NCI-H2196 treated with DMSO at 0.1 percent for 48 hours (cell line): ENCODE results near the gene KIF3C.
A peak's percentile ranks its signal among the peaks of the same experiment; 100 is the strongest.
"Not testable (repeated sequence)": the region's sequence is repeated elsewhere in the genome, so short reads cannot be mapped to it uniquely, and the experiment has no call there.

Experiments used
- DNase-seq: peaks from one replicate; lab custom pipeline; 2025; ENCODE audit not compliant: unreplicated experiment; lab: John Stamatoyannopoulos, UW

KIF3C gene

DNA sequence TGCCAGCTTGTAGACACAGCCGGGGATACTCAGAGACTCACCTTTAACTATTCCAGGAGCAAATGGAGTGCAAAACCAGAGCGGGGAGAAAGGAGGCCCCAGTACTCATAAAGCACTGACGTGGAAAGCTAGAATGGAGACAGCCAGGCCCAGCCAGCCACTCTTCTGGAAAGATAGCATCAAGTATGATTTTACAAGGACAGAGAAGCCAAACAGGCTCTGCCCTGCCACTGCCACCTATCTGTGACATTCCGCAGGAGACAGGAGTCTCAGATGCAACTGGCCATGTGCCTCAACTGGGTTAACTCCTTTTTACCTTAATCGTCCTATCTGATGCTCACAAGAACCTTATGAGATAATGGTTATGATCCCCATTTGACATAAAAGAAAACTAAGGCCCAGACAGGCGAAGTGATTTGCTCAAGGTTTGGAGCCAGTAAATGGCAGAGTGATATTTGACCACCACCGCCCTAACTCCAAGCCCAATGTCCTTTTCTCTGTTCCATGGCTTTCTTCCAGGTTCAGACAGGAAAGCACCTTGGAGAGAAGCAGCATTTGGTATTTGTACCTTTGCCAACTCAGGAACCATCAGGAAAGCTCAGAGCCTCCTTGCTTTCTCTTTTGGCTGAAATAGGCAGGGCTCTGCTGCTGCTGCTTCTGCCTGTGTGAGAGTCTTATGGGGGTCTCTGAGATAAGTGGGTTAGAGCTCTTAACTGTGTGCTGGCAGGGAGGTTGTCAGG lies 15.6 kb downstream of the KIF3C start:
- no peak for DNase-seq

DNA sequence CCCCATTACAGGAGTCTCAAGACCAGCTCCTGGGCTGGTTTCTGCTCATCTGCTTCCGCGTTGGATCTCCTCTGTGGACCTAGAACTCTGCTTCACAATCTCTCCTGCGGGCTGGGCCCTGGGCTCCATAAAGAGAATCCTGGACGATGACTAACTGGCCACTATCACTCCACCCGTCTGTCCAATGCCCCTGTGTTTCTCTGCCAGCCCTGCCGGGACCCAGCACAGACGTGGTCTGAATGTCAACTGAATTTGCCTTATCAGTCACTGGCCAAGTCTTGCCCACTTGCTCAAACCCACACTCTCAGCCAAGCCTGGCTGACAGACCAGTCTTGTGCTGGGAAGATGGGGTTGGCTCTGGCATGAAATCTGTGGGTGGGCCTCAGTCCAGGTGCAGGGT lies 17.4 kb downstream of the KIF3C start:
- no peak for DNase-seq

DNA sequence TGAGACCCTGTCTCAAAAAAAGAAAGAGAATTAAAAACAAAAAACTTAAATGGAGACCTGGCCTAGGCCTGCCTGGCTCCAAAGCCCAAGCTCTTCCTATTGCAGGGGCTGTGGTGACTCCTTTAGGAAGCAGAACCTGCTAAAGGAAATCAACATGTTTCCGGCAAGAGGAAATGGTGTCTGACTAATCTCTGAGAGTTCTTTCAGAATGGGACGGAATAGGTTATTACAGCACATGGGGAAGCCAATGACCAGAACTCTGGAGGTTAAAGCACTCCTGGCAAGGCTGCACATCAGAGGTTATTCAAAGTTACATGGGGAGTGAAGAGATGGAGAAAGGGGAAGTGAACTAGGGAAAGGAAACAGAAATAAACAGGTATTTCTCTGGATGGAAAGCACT lies 21.4 kb downstream of the KIF3C start:
- no peak for DNase-seq

DNA sequence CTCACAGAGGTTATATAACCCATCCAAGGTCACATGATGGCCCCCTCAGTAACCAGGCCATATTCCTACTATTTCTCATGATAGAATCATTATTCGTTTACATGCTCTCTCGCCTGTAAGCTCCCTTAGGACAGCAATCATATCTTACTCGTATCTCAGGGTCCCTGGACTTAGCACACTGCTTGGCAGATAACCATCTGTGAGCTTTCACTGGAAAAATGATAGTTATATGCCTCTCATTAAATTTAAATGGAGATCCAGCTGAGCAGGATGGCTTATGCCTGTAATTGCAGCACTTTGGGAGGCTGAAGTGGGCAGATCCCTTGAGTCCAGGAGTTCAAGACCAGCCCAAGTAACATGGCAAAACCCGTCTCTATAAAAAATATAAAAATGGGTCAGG lies 21.9 kb downstream of the KIF3C start:
- DNase-seq, result no peak

DNA sequence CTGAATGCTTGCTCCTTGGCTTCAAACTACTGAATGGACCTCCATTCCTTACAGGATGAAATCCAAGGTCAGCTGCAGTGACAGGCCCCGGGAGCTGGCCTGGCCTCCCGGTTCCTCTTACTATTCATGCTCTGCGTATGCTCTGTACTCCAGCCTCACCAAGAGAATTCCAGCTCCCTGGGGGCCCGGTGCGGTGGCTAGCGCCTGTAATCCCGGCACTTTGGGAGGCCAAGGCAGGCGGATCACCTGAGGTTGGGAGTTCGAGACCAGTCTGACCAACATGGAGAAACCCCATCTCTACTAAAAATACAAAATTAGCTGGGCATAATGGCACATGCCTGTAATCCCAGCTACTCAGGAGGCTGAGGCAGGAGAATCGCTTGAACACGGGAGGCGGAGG lies 23.7 kb downstream of the KIF3C start:
- not testable (repeated sequence) for DNase-seq

DNA sequence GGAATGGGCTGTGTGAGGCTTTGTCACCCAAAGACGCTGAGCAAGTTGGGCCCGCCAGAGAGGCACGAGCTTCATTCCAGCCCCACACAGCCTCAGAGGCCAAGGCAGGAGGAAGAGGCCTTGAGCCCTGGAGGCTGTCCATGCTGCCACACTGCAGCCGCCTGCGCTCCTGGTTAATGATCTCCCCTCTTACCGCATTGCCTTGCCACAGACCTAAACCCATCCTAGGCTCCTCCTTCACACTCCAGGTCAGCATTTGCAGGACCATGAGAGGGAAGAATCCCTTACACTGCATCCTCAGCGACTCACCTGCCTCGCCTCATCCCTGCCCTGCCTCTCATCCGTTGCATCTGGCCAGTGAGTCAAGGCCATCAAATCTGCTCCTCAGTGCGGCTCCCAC lies 24.6 kb downstream of the KIF3C start:
- DNase-seq, result no peak

DNA sequence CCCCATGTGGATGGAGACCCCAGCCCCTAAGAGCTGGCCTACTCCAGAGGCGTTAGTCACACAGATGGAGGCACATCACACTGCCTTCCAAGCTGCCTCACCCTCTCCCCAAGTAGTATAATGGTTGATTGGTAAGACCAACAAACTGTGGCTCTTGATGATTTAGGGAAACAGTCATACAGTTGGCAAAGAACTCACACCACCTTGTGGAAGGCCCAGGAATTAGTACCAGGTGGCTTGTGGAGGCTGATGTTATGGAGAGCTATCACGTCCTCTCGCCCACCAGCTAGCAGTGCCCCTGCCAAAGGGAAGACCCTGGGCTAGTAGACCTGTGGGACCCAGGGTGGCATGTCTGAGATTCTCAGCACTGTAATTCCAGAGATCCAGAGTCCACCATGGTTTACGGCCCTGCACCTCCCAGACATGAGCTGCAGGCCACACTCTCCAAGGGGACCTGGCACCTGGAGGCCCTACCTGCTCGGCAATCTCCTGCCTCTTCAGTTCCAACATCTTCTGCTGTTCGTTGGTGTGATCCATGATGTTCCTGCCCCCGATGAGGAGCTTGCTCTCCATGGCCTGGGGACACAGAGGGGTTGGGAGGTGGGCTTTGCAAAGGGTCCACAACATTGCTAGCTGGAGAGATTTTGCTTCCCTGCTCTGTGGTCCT lies 26.3 kb downstream of the KIF3C start:
- DNase-seq, result no peak

DNA sequence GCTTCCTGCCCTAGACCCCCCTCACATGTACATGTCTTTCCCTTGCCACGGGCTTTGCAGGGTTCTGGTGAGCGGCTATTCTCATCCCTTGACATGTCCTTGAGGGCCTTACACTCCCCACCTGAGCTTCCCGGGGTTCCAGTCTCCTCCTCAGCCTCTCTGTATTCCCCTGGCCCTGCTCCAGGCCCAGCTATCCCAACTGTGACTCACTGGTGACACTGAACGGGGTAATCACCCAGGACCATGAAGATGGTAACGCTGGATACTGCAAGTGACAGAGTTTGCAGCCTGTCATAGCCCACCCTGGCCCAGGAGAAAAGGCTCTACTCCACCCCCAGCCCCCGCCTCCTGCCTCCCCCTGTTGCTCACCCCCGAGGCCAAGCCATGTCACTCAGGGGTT lies 27.3 kb downstream of the KIF3C start:
- DNase-seq, result no peak

DNA sequence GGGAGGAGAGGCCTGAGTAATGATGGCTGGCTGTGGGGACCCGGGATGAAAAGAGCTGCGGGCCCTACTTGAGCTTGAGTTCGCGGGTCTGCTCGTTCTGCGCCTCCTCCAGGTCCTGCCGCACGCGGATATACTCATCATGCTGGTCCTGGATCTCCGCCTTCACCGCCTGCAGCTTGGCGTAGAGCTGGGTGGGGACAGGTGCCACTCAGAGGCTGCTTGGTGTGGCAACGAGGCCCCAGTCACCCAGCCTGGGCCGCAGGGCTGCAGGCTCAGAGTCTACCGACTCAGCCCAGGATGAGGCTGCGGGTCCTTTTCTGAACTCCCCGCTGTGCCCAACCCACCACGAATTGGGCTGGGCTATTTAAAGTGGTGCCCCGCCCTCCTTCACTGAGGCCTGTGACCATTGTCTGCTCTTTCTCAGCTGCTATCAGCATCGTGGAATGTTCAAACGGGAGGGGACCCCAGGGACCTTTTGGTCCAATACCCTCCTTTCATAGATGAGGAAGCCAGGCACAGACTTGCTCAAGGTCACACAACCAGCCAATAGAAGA lies 28.0 kb downstream of the KIF3C start:
- DNase-seq, result no peak

DNA sequence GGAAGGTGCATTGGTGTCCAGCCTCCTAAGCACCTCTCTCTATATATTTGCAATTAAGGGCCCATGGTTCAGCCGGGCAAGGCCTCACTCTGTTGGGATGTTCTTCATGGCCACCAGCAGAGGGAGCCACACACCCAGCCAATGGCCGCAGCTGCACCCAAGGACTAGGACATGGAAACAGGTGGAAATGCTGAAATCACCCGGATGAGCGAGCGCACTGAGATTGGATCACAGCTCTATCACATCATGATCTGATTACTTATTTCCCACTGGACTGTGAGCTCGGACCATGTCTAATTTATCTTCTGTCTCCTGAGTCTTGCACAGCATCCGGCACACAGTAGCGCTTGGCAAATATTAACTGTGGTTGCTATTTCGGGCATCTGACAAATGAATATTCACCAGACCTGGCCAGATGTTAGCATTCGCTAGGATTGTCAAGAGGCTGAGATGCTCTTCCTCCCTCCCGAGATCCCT lies 31.2 kb downstream of the KIF3C start:
- DNase-seq, result peak; percentile 69

DNA sequence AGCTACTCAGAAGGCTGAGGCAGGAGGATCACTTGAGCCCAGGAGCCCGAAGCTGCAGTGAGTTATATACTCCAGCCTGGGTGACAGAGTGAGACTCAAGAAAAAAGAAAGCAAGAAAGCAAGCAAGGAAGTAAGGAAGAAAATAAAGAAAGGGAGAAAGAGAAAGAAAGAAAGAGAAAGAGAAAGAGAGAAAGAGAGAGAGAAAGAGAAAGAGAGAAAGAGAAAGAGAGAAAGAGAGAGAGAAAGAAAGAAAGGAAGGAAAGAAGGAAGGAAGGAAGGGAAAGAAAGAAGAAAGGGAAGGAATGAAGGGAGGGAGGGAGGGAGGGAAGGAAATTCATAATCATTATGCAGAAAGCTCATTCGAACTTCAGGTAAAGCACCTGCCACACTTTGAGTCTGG lies 33.9 kb downstream of the KIF3C start:
- no peak for DNase-seq

DNA sequence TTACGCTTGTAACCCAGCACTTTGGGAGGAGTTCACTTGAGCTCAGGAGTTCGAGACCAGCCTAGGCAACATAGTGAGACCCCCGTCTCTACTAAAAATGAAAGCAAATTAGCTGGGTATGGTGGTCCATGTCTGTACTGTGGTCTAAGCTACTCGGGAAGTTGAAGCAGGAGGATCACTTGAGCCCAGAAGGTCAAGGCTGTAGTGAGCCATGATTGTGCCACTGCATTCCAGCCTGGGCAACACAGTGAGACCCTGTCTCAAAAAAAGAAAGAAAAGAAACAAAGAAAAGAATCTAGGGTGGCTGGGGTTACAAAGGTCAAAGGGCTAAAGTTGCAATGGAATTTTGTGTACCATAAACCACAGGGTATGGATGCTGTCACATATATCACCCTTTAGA lies 41.3 kb downstream of the KIF3C start:
- DNase-seq, result no peak

DNA sequence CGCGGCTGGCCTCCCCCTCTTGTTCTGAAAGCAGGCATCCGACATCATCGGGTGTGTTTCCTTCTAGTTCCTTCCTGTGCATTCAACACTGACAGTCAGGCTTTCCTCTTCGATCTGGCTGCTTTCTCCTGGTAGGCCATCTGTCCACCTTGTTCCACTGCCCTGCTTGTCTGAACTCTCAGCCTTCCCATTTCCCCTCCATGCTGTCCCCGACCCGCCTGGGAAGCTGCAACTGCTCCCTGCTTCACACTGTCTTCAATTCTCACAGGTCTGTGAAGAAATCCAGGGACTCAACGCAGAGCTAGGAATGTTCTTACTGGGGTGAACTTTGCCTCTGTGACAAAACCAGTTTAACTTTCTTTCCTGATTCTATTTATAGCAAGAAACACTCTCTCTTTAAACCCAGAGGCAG lies 43.0 kb downstream of the KIF3C start:
- no peak for DNase-seq

DNA sequence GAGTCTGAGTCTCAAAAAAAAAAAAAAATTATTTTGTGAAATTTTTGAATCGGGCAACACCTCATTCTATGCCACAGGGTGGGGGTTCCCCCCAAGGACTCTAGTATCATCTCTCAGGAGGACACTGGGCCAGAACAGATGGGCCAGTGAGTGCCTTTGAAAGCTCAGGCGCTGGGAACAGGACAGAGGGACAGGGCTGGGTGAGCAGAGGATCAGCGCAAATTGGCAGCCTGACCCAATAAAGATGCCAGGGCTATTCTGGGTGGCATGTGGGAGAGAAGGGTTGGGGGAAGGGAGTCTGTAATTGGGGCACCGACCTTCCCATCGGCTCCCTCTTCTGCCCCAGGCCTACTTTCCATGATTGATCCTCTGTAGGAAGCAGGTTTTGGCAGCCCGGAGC lies 44.0 kb downstream of the KIF3C start:
- no peak for DNase-seq

DNA sequence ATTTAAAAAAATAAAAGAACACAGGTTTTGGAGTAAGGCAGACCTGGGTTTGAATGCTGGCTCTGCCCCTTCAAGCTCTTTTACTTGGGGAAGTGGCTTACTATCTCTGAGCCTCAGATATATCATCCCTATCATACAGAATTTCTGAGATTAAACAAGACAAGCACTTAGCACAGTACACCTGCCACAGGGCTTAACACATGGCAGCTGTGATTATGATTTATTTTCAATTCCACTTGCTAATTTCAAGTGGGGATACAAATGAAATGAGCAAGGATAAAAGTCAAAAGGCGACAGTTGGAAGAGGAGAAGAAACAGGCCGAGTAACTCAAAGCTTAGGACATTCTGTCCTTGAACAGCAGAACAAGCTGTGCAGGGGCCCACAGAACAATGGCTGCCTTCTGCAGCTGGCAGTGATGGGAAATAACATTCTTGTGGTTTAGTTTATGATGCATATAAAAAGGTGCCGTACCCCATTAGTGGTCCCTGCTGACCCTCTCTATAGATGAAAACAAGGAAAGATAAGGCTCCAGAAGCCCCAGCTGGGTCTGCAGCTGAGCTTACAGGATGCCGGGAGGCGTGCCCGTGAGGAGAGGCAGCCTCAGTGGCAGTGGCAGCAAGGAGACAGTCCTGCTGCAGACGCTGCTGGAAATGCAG lies 45.3 kb downstream of the KIF3C start:
- DNase-seq, result no peak

DNA sequence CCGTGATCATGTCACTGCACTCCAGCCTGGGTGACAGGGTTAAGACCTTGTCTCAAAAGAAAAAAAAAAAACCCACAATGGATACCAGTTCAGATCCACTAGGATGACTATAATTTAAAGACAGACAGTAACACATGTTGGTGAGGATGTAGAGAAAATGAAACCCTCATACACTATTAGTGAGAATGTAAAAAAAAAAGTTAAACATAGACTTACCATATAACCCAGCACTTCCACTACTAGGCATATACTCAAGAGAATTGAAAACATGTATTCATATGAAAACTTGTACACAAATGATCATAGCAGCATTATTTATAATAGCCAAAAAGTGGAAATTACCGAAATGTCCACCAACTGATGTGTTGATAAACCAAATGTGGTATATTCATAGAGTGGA lies 48.7 kb downstream of the KIF3C start:
- DNase-seq, result no peak

DNA sequence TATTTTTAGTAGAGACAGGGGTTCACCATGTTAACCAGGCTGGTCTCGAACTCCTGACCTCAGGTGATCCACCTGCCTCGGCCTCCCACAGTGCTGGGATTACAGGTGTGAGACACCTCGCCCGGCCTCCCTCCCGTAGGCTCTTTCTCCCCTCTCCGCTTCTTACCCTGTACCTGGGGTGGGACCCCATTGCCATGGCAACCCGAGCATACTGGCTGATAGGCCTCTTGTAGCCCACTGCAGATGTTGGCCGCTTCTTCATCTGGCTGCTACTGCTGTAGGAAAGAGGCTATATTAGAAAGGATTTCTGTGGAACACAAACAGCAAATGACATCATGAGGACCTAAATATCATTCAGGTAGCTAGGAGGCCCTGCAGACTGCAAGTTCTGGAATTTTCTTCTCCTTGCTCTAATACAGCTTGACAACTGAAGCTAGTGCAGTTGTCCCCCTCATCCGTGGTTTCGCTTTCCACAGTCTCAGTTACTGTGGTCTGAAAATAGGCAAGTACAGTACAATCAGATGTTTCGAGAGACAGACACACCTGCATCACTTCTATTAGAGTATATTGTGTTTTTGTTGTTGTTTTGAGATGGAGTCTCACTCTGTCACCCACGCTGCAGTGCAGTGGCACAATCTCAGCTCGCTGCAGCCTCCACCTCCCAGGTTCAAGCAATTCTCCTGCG lies 52.4 kb downstream of the KIF3C start:
- DNase-seq, result no peak

DNA sequence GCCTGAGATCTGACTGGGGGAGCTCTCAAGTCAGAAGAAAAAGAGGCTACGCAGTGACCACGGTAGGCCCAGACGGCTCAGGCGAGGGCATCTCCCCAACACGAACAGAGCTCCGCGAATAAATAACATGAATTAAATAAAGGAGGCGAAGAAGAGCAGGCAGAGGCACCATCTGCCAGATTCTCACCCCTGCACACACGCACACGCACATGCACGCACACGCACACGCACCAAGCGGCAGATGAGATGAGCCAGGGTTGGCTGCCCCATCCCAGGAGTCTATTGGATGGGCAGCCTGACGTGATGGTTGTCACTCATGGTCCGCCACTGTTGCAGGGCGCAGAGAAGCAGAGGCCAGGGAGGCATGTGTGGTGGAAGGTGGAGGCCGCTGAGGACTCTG lies 53.6 kb downstream of the KIF3C start:
- no peak for DNase-seq

DNA sequence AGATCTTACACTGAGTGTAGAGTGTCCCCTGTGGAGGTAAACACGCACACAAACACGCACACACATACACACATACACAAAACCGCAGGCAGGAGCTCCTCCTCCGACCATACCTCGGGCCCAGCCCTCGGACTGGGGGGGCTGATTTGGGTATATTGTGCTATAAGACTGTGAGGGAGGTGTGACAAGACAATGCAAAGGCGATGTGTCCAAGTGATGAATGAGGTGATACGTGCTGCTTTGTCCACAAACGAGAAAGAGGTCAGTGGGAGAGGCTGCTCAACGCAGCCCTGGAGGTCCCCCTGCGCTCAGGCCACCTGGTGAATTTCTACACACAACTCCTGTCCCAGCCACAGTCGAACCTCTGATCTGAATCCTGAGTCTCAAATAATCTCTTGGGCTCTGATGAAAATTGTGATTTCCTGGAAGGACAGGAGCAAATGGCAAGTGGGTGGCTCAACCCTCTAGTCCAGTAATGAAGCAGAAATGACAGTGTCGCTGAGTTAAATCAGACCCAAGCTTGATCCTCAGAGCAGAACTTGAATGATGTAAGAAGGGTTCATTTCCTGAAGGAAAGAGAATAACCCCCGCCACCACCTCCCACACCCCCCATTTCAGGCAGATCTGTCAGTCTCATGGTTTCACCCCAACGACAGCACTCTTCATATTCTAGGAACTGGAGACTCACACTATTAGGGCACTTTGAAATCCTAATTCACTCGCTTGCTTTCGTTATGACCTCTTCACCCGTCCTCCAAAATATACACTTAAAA lies 55.1 kb downstream of the KIF3C start:
- no peak for DNase-seq

DNA sequence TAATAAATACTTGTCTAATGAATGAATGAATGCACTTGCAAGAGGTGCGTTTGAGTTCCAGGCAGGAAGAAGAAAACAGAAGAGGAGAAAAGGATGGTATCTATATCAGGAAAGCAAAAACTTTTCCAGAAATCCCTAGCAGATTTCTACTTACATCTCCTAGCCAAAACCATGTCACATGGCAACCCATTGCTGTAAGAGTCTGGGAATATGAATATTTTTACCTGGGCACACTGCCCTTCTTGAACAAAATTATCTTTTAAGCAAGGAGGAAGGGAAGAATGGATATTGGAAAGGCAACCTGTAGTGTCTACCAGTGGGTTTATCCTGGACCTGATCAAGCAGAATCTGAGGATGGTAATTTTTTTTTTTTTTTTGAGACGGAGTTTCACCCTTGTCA lies 59.8 kb downstream of the KIF3C start:
- no peak for DNase-seq
